ENCODE measurements around the gene METTL17. TPM values are rescaled to one million over a fixed set of nuclear protein-coding genes. Genes with fewer than 3 reads are reported as not detected.
A peak's percentile ranks its signal among the peaks of the same experiment; 100 is the strongest.

METTL17 gene
- total and polyA plus RNA-seq, 2 donors (not counting 3 experiments of a cell fraction or from before 2014, with no cell fraction given) = 60.6 to 90.6 TPM

DNA sequence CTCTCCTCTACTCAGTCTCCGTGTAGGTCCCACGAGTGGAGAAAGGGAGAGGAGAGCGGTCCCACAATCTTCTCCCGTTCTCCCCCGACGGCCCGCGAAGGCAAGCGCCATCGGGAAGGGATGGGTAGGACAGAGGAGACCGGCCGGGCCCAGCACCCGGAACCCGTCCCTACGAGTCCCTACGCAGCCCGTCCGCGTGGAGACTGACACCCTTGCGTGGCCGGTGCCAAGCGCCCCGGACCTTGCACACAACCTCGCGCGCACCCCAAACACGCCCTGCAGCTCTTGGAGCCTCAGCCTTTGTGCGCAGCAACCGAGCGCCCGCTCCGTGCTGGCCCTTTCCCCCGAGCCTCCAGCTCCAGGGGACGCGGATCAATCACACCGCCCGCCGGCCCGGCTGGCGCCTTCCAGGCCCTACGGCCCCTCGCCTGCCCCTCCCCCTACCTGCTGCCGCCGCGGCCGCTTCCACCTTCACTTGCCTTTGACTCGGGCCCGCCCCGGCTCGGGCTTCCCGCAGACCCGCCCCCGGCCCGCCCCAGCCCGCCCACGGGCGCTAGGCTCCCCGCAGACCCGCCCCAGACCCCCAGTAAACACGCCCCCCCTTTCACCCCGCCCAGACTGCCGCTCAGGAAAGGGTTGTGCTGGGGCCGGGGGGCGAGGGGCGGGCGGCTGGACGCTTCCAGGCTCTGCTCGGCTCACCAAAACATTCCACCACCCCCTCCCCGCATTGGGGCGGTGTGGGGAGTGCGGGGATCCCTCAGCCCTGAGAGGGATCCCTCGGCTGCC lies 35.0 kb downstream of the METTL17 start, which contains the start of gene NDRG2:
NDRG2 (minus strand) TSS at position 477 of the 786 bp plus-strand sequence. CDS start 1,746 bp downstream, outside the sequence.
- Histone ChIP-seq H2AFZ (ENCODE audit: low read depth, low read length) (no peak within 1 kb of the TSS), H3K9me3 (replicated peaks; ENCODE audit: control insufficient read depth, insufficient read depth, low read length) (no peaks in the 10 kb centered on the region), H3K9ac (replicated peaks; ENCODE audit: extremely low read depth, insufficient read depth, low read length) (no peak within 1 kb of the TSS), H3K4me2 (ENCODE audit: insufficient read depth, low read length) (no peak within 1 kb of the TSS), H3K4me3 (replicated peaks in 1 of 3; ENCODE audit: insufficient read depth in 1 of 3, low read depth in 1 of 3, low read length in 3 of 3) (peak within 1 kb of the TSS in 1 of 3 experiments; percentile 22), H3K36me3 (ENCODE audit: control insufficient read depth in 2 of 2, extremely low read depth in 1 of 2, insufficient read depth in 2 of 2, low read length in 2 of 2) (no peaks in the 10 kb centered on the region), H4K20me1 (replicated peaks; ENCODE audit: control insufficient read depth, extremely low read depth, insufficient read depth, low read length) (no peaks in the 10 kb centered on the region), H3K27me3 (ENCODE audit: control insufficient read depth in 2 of 2, insufficient read depth in 2 of 2, low read length in 2 of 2) (peaks cover 43 to 59% of the 10 kb centered on the region in 2 experiments), H3K79me2 (ENCODE audit: control insufficient read depth, insufficient read depth, low read length) (no peaks in the 10 kb centered on the region), H3K4me1 (ENCODE audit: control insufficient read depth, extremely low read depth, insufficient read depth, low read length) (no peaks in the 10 kb centered on the region), H3K9me1 (replicated peaks; ENCODE audit: control insufficient read depth, extremely low read depth, insufficient read depth, low read length) (no peaks in the 10 kb centered on the region), H3K27ac (ENCODE audit: insufficient read depth, low read depth, low read length) (no peak within 1 kb of the TSS)
- DNase-seq (ENCODE audit: low read depth, low spot score) (no peak), FAIRE-seq (no peak)
- no TSS peak for BruUV-seq (replicated peaks)
- peak; percentile 82 for TF ChIP-seq EZH2 (IDR thresholded peaks at IDR 0.05; ENCODE audit: borderline replicate concordance, low read depth, low read length, severe bottlenecking)
- TF ChIP-seq, protein P1, sequence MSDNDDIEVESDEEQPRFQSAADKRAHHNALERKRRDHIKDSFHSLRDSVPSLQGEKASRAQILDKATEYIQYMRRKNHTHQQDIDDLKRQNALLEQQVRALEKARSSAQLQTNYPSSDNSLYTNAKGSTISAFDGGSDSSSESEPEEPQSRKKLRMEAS (IDR thresholded peaks at IDR 0.05; ENCODE audit: insufficient read depth, insufficient read length) = no peak
- ChIA-PET POLR2A (no interaction called here), CTCF (interaction anchor here (2.5 kb wide), 1 partner anchor 10 kb away, joined by 28 read pairs; no protein-coding TSS in a partner anchor)
- dilution Hi-C loops (cut with MboI; ENCODE audit: extremely low pct_ligation_motif_present, low sequenced_read_pairs) = no loop called here
- intact Hi-C loops (cut with micrococcal nuclease) = no loop called here

DNA sequence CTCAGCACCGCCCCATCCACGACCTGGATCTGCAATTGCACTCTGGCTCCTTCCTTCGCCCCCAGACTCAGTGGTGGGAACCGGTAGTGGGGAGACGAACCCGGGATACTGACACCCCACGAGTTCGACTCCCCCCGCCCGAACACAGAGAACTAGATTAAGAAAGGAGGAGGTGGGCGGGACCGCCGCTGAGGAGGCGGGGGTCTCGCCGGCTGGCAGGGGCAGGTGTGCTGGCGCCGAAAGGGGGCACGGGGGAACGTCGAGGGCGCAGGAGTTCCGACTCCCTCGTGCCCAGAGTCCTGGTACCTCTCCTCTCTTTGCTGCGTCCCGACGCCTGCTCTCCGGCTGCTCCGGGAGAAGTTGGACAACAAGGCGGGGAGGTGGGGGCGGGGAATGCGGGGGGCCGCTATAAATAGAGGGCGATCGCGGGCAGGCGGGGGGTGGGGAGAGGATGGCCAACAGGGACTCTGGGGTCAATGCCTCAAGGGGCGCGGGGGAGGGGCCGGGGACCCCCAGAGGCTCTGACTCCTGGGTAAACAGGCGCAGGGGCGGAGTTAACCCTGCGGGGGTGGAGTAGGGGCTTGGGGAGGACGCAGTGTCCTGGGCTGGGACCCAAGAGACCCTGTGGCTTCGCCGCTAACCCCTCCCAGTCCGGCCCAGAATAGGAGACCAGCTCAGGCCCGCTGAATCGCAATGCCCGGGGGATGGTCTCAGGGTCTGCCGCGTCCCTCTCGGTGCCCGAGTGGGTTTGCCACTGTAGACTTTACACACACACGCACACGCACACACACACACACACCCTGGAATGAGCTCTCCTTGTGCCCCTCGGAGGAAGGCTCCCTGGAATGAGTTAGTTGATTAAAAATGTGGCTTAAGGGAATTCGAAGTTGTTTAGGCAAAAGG lies 35.8 kb downstream of the METTL17 start:
- Histone ChIP-seq H3K4me2 (ENCODE audit: insufficient read depth, low read length) (no peak overlapping the region), H3K4me3 (replicated peaks in 1 of 3; ENCODE audit: insufficient read depth in 1 of 3, low read depth in 1 of 3, low read length in 3 of 3) (peak overlapping the region in 1 of 3 experiments; percentile 22), H3K4me1 (ENCODE audit: control insufficient read depth, extremely low read depth, insufficient read depth, low read length) (no peaks in the 10 kb centered on the region), H3K36me3 (ENCODE audit: control insufficient read depth in 2 of 2, extremely low read depth in 1 of 2, insufficient read depth in 2 of 2, low read length in 2 of 2) (no peaks in the 10 kb centered on the region), H2AFZ (ENCODE audit: low read depth, low read length) (no peak overlapping the region), H3K27me3 (ENCODE audit: control insufficient read depth in 2 of 2, insufficient read depth in 2 of 2, low read length in 2 of 2) (peaks cover 43 to 60% of the 10 kb centered on the region in 2 experiments), H3K9me1 (replicated peaks; ENCODE audit: control insufficient read depth, extremely low read depth, insufficient read depth, low read length) (no peaks in the 10 kb centered on the region), H3K79me2 (ENCODE audit: control insufficient read depth, insufficient read depth, low read length) (no peaks in the 10 kb centered on the region), H4K20me1 (replicated peaks; ENCODE audit: control insufficient read depth, extremely low read depth, insufficient read depth, low read length) (no peaks in the 10 kb centered on the region), H3K9me3 (replicated peaks; ENCODE audit: control insufficient read depth, insufficient read depth, low read length) (no peaks in the 10 kb centered on the region), H3K27ac (ENCODE audit: insufficient read depth, low read depth, low read length) (no peak overlapping the region), H3K9ac (replicated peaks; ENCODE audit: extremely low read depth, insufficient read depth, low read length) (no peak overlapping the region)
- no peak for TF ChIP-seq JUN (IDR thresholded peaks at IDR 0.05; ENCODE audit: borderline replicate concordance, insufficient read depth, insufficient read length, low read depth)
- TF ChIP-seq EZH2 (IDR thresholded peaks at IDR 0.05; ENCODE audit: borderline replicate concordance, low read depth, low read length, severe bottlenecking) = peak; percentile 90
- POLR2A ChIA-PET = no interaction called here
- dilution Hi-C loops (cut with MboI; ENCODE audit: extremely low pct_ligation_motif_present, low sequenced_read_pairs) = no loop called here
- intact Hi-C loops (cut with micrococcal nuclease) = no loop called here
- no TSS peak for BruUV-seq (replicated peaks)
- CTCF ChIA-PET = interaction anchor here (0.8 to 2.5 kb wide), 3 partner anchors 10 to 47 kb away, joined by 3 to 28 read pairs (median 13); no protein-coding TSS in a partner anchor
- FAIRE-seq (no peak), DNase-seq (ENCODE audit: low read depth, low spot score) (no peak)

Data from endothelial cell of umbilical vein (primary cell).